ENCODE measurements around the gene CASZ1. TPM values are rescaled to one million over a fixed set of nuclear protein-coding genes. Genes with fewer than 3 reads are reported as not detected.

CASZ1 gene
- total RNA-seq, 4 donors from 2014 or later = 39.1 to 215 (median 115) TPM

DNA sequence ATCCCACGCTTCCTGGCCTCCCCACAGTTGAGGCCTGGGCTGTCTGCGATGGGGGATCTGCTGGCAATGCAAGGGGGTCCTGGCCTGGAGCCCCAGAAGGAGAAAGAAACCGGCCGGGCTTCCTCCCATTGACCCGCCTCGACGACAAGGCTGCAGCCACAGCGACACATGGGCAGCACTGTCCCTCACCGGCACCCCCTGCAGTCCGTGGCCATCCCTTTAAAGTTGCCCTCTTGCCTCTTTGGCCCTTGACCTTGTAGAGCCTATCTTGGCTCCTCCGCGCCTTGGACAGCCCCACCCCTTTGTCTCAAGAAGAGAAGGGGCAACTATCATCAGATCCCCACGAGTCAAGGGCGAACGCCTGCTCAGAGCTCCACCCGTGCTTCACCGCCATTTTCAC is 106.0 kb downstream of the CASZ1 start:
- intact Hi-C loops (cut with DNase I; ENCODE audit: low total_unique reads) (loop anchor here (5.0 kb wide), 1 partner anchor 33 kb away; no protein-coding TSS in a partner anchor), in situ Hi-C loops (cut with MboI; ENCODE audit: low pct_ligation_motif_present in 1 of 4, low pct_unique_long_range_greater_than_20kb in 1 of 4, low sequenced_read_pairs in 3 of 4) (loop anchor here in 1 of 4 donors (25.0 kb wide), 1 partner anchor 172 kb away; no protein-coding TSS in a partner anchor)
- Histone ChIP-seq H3K36me3 (no peaks in the 10 kb centered on the region), H3K4me1 (peaks cover 50 to 83% (median 78%) of the 10 kb centered on the region in 4 donors), H3K4me3 (no peak overlapping the region), H3K9me3 (no peaks in the 10 kb centered on the region), H3K27ac (peak overlapping the region; percentile 79 to 95 (median 94)), H3K27me3 (no peaks in the 10 kb centered on the region)
- no peak for DNase-seq
- 94% methylated on average over 17 of the region's 17 CpGs; no CpG with 5 or more reads in 1 of the 2 donors for WGBS, 2 donors (ENCODE audit: low coverage in 1 of 2)
- TF ChIP-seq EP300 (IDR thresholded peaks at IDR 0.05; ENCODE audit: low read depth) (no peak), POLR2AphosphoS5 (IDR thresholded peaks at IDR 0.05) (no peak), POLR2A (IDR thresholded peaks at IDR 0.05) (no peak)
- TF ChIP-seq, protein P1, sequence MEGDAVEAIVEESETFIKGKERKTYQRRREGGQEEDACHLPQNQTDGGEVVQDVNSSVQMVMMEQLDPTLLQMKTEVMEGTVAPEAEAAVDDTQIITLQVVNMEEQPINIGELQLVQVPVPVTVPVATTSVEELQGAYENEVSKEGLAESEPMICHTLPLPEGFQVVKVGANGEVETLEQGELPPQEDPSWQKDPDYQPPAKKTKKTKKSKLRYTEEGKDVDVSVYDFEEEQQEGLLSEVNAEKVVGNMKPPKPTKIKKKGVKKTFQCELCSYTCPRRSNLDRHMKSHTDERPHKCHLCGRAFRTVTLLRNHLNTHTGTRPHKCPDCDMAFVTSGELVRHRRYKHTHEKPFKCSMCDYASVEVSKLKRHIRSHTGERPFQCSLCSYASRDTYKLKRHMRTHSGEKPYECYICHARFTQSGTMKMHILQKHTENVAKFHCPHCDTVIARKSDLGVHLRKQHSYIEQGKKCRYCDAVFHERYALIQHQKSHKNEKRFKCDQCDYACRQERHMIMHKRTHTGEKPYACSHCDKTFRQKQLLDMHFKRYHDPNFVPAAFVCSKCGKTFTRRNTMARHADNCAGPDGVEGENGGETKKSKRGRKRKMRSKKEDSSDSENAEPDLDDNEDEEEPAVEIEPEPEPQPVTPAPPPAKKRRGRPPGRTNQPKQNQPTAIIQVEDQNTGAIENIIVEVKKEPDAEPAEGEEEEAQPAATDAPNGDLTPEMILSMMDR (IDR thresholded peaks at IDR 0.05) = no peak

GRCh38 chr1:10688409-10688786 is 108.0 kb downstream of the CASZ1 start:
- no peak for DNase-seq
- TF ChIP-seq POLR2AphosphoS5 (IDR thresholded peaks at IDR 0.05) = no peak
- TF ChIP-seq, protein P1 (IDR thresholded peaks at IDR 0.05) = no peak
- TF ChIP-seq EP300 (IDR thresholded peaks at IDR 0.05; ENCODE audit: low read depth) = no peak
- TF ChIP-seq POLR2A (IDR thresholded peaks at IDR 0.05) = no peak
- no peak overlapping the region for H3K4me3 ChIP-seq
- peak overlapping the region; percentile 79 to 95 (median 94) for H3K27ac ChIP-seq
- WGBS, 2 donors (ENCODE audit: low coverage in 1 of 2) = 85% methylated on average over 10 of the region's 10 CpGs; no CpG with 5 or more reads in 1 of the 2 donors
- intact Hi-C loops (cut with DNase I; ENCODE audit: low total_unique reads) = loop anchor here (2.0 to 5.0 kb wide), 2 partner anchors 46 to 104 kb away; no protein-coding TSS in a partner anchor
- no peaks in the 10 kb centered on the region for H3K27me3 ChIP-seq
- in situ Hi-C loops (cut with MboI; ENCODE audit: low pct_ligation_motif_present in 1 of 4, low pct_unique_long_range_greater_than_20kb in 1 of 4, low sequenced_read_pairs in 3 of 4) = loop anchor here in 1 of 4 donors (25.0 kb wide), 1 partner anchor 174 kb away; no protein-coding TSS in a partner anchor
- no peaks in the 10 kb centered on the region for H3K36me3 ChIP-seq
- peaks cover 58 to 97% (median 81%) of the 10 kb centered on the region in 4 donors for H3K4me1 ChIP-seq
- no peaks in the 10 kb centered on the region for H3K9me3 ChIP-seq

- H3K36me3 ChIP-seq = no peaks in the 10 kb centered on the region
- no peak for DNase-seq
- H3K27me3 ChIP-seq = no peaks in the 10 kb centered on the region
- intact Hi-C loops (cut with DNase I; ENCODE audit: low total_unique reads) (loop anchor here (2.0 to 5.0 kb wide), 2 partner anchors 46 to 105 kb away; no protein-coding TSS in a partner anchor), in situ Hi-C loops (cut with MboI; ENCODE audit: low pct_ligation_motif_present in 1 of 4, low pct_unique_long_range_greater_than_20kb in 1 of 4, low sequenced_read_pairs in 3 of 4) (loop anchor here in 1 of 4 donors (25.0 kb wide), 1 partner anchor 174 kb away; no protein-coding TSS in a partner anchor)
- H3K4me1 ChIP-seq = peaks cover 61 to 99% (median 79%) of the 10 kb centered on the region in 4 donors
- no peaks in the 10 kb centered on the region for H3K9me3 ChIP-seq
- WGBS, 2 donors (ENCODE audit: low coverage in 1 of 2) = 59% methylated on average over 15 of the region's 15 CpGs; no CpG with 5 or more reads in 1 of the 2 donors
- H3K27ac ChIP-seq = peak overlapping the region; percentile 79 to 95 (median 94)
- no peak overlapping the region for H3K4me3 ChIP-seq
- TF ChIP-seq, protein P1 (IDR thresholded peaks at IDR 0.05) = no peak
- TF ChIP-seq POLR2AphosphoS5 (IDR thresholded peaks at IDR 0.05) = no peak
- TF ChIP-seq POLR2A (IDR thresholded peaks at IDR 0.05) = no peak
- no peak for TF ChIP-seq EP300 (IDR thresholded peaks at IDR 0.05; ENCODE audit: low read depth)
Observed at GRCh38 chr1:10687782-10688408, 108.6 kb downstream of the CASZ1 start.

DNA sequence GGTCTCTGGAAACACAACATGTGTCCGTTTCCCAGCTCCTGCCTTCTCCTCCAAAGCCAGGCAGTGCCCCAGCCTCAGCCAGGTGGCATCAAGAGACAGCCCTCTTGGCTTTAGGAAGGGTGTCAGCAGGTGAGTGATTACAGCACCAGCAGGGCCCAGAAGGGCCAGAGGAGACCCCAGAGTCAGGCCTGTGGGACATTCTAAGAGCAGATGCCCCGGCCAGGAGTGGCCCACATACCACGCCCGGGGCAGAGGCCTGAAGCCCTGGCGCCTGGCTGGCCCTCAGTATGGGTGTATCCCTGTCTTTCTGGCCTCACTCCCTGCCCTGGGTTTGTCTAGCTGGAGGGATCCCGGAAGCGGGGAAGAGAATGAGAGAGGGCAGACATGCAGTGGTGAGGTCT is 109.2 kb downstream of the CASZ1 start:
- H3K27me3 ChIP-seq = no peaks in the 10 kb centered on the region
- no peak overlapping the region for H3K4me3 ChIP-seq
- TF ChIP-seq EP300 (IDR thresholded peaks at IDR 0.05; ENCODE audit: low read depth) (no peak), POLR2A (IDR thresholded peaks at IDR 0.05) (no peak), POLR2AphosphoS5 (IDR thresholded peaks at IDR 0.05) (peak in 2 of 3 donors; percentile 40 to 41)
- TF ChIP-seq, protein P1 (IDR thresholded peaks at IDR 0.05) = no peak

More for the DNA sequence above, 109.2 kb downstream of the CASZ1 start:
- in situ Hi-C loops (cut with MboI; ENCODE audit: low pct_ligation_motif_present in 1 of 4, low pct_unique_long_range_greater_than_20kb in 1 of 4, low sequenced_read_pairs in 3 of 4) (loop anchor here in 1 of 4 donors (25.0 kb wide), 1 partner anchor 175 kb away; no protein-coding TSS in a partner anchor), intact Hi-C loops (cut with DNase I; ENCODE audit: low total_unique reads) (loop anchor here (5.0 kb wide), 1 partner anchor 45 kb away; no protein-coding TSS in a partner anchor)
- WGBS, 2 donors (ENCODE audit: low coverage in 1 of 2) = 43% methylated on average over 7 of the region's 7 CpGs; no CpG with 5 or more reads in 1 of the 2 donors
- Histone ChIP-seq H3K27ac (peak overlapping the region; percentile 79 to 95 (median 94)), H3K9me3 (no peaks in the 10 kb centered on the region), H3K36me3 (no peaks in the 10 kb centered on the region), H3K4me1 (peaks cover 63 to 99% (median 79%) of the 10 kb centered on the region in 4 donors)
- DNase-seq = peak; percentile 76
